ENCODE measurements around the gene ACOX3. TPM values are rescaled to one million over a fixed set of nuclear protein-coding genes. Genes with fewer than 3 reads are reported as not detected.

ACOX3 gene
- total RNA-seq, 1 experiment from 2014 or later: 40.8 TPM

DNA sequence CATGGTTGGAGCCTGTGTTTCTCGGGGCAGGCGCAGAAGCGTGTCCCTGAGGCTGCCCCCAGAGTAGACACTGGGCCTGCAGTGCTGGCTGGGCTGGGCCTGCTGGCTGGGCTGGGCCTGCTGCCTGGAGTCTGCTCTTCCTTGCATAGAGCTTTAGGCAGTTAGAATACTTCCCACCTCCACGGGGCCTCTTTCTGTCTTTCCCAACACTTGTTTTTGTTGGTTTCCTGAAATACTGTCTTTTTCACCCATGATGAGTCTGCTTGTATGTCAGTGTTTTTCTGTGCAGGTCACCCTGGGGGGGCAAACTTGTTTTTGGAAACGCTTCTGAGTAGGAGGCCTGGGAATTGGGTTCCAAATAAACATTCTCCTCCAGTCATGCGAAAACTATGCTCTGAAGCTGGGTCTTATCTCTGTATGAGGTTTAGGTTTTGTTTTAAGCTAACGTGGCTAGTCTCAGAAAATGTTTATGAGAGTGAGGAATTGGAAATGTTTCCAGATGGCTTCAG, 32.2 kb upstream of the ACOX3 start:
- no peak for DNase-seq
- peaks cover 11% of the 10 kb centered on the region for H3K36me3 ChIP-seq (replicated peaks; ENCODE audit: control insufficient read depth, insufficient read depth, low read length)
- H3K27me3 ChIP-seq (ENCODE audit: control insufficient read depth, insufficient read depth, low read length): no peaks in the 10 kb centered on the region
- no peak overlapping the region for H3K4me3 ChIP-seq (ENCODE audit: insufficient read depth, low read depth, low read length)

DNA sequence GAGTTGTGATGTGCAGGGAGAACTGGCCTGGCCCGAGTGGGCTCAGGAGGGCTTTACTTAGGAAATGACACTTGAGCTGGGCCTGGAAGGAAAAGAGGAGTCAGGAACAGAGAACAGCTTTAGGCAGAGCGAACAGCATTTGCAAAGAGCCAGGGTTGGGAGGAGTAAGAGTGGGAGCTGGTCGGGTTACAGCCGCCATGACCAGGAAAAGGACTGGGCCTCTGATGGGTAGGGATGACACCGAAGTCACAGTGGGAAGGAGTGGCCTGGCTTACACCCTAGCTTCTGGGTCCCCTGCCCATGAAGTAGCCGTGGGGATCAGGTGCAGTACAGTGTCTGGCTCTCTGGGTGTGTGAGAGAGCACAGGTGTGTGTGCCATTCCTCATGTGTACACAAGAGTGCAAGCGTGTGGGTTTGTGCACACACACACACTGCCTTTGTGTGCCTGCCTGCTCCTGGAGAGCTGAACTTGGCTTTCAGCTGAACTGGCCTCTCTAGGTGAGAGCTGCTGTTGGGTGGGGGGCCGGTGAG, 31.7 kb upstream of the ACOX3 start:
- H3K4me3 ChIP-seq (ENCODE audit: insufficient read depth, low read depth, low read length): no peak overlapping the region
- H3K36me3 ChIP-seq (replicated peaks; ENCODE audit: control insufficient read depth, insufficient read depth, low read length): peaks cover 11% of the 10 kb centered on the region
- no peaks in the 10 kb centered on the region for H3K27me3 ChIP-seq (ENCODE audit: control insufficient read depth, insufficient read depth, low read length)
- DNase-seq: no peak

GRCh38 chr4:8471211-8471875, 30.8 kb upstream of the ACOX3 start:
- DNase-seq: no peak
- no peak overlapping the region for H3K4me3 ChIP-seq (ENCODE audit: insufficient read depth, low read depth, low read length)
- no peaks in the 10 kb centered on the region for H3K27me3 ChIP-seq (ENCODE audit: control insufficient read depth, insufficient read depth, low read length)
- H3K36me3 ChIP-seq (replicated peaks; ENCODE audit: control insufficient read depth, insufficient read depth, low read length): peaks cover 11% of the 10 kb centered on the region

- Histone ChIP-seq H3K27me3 (ENCODE audit: control insufficient read depth, insufficient read depth, low read length) (no peaks in the 10 kb centered on the region), H3K4me3 (ENCODE audit: insufficient read depth, low read depth, low read length) (no peak overlapping the region), H3K36me3 (replicated peaks; ENCODE audit: control insufficient read depth, insufficient read depth, low read length) (peaks cover 8% of the 10 kb centered on the region)
- no peak for DNase-seq
Measured at GRCh38 chr4:8470451-8471024, 30.0 kb upstream of the ACOX3 start.

- H3K27me3 ChIP-seq (ENCODE audit: control insufficient read depth, insufficient read depth, low read length): no peaks in the 10 kb centered on the region
- peak; percentile 39 for DNase-seq
- peaks cover 13% of the 10 kb centered on the region for H3K36me3 ChIP-seq (replicated peaks; ENCODE audit: control insufficient read depth, insufficient read depth, low read length)
- H3K4me3 ChIP-seq (ENCODE audit: insufficient read depth, low read depth, low read length): no peak overlapping the region
Measured at GRCh38 chr4:8469550-8469949, 29.0 kb upstream of the ACOX3 start.

DNA sequence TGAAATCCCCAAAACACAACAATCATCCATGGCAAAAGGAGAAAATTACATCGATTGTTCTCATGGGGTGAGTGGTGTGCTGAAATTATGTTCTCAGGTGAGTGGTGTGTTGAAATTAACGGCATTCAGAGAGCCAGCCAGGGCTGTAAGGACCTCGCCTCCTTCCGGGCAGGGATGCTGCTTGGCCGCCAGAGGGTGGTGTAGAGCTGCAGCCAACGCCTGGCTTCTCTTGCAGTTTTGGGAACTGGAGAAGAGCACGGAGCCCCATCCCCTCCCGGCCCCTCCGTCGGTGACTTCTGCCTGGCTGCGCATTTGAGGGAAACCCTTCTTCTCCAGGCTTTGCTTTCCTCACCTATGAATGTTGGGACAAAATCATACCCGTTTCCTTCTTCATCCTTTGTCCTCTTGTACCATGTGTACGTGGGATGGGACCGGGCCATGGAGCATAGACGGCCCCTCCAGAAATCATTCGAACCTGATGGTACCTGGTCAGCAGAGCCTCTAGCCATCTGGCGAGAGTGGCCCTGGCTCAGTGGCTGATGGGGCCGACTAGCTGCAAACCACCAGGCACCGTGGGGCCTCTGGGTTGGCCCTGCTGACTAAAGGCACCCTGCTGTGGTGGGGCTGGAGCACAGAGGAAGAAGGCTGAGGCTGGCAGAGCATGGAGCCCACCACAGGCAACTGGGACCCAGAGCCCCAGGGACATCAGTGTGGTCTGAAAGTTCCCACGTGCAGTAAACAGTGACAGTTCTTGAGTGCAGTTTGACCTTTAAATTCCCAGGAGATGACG, 28.4 kb upstream of the ACOX3 start:
- H3K27me3 ChIP-seq (ENCODE audit: control insufficient read depth, insufficient read depth, low read length): no peaks in the 10 kb centered on the region
- H3K4me3 ChIP-seq (ENCODE audit: insufficient read depth, low read depth, low read length): no peak overlapping the region
- DNase-seq: peak; percentile 96
- H3K36me3 ChIP-seq (replicated peaks; ENCODE audit: control insufficient read depth, insufficient read depth, low read length): peaks cover 15% of the 10 kb centered on the region

DNA sequence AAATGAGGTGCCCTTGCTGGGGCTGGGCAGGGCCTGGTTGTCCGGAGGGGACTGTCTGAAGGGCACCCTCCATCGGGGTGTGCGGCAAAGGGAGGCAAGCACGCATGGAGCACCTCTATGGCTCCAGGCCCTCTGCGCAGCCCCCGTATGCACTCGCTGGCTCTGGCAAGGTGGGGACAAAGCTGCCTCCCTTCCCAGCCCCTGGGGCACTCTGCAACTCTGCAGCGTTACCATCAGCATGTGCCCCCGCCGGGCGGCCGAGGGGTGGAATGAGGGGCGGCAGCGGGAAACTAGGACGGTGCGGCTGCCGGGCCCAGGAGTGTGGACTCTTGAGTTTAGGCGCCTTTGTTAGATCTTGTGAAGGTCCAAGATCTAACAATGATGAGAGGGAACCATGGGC, 26.5 kb upstream of the ACOX3 start:
- H3K36me3 ChIP-seq (replicated peaks; ENCODE audit: control insufficient read depth, insufficient read depth, low read length): peaks cover 15% of the 10 kb centered on the region
- no peak for DNase-seq
- no peaks in the 10 kb centered on the region for H3K27me3 ChIP-seq (ENCODE audit: control insufficient read depth, insufficient read depth, low read length)
- H3K4me3 ChIP-seq (ENCODE audit: insufficient read depth, low read depth, low read length): no peak overlapping the region

DNA sequence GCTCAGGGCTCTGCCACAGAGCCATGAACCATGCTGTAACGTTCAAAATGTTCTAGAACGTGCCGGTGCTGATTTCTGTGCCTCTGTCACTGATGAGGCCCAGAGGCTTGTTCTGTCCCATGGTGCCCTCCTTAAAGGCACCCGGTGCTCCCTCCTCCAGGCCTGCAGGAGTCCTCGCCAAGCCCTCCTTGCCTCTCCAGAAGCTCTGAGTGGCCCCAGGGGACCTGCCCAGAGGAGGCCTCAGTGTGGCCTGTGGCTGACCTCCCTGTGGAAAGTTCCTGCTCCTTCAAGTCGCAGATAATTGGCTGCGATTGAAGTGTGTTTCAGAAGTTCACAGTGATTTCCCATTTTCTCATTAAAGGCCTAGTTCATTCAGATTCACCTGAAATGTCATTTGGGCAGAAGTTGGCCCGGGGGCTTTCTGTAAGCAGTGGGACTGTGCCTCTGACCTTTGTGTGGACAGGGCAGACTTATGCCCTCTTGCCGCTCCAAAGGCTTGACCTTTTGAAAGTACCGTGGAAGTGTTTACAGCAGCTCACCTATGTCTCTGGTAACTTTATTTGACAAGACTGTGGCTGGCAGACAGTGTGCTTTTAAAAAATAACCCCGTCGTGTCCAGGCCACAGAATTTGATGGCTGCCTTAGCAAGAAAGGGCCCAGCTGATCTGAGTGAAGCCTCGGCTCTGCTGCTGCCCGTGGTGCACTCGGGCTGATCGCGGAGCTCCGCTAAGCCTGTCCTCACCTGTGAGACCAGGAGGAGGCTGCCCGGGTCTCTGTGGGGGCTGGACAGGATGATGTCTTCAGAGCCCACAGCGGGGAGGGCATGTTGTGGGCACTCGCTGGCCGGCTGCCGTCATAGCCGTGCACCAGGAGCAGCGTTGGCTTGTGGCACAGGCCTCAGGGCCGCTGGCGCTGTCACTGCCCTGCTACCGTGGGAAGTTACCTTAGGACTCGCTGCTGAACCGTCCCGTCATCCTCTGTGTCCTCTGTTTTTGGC, 25.4 kb upstream of the ACOX3 start:
- H3K36me3 ChIP-seq (replicated peaks; ENCODE audit: control insufficient read depth, insufficient read depth, low read length): peaks cover 16% of the 10 kb centered on the region
- H3K27me3 ChIP-seq (ENCODE audit: control insufficient read depth, insufficient read depth, low read length): no peaks in the 10 kb centered on the region
- DNase-seq: no peak
- no peak overlapping the region for H3K4me3 ChIP-seq (ENCODE audit: insufficient read depth, low read depth, low read length)

DNA sequence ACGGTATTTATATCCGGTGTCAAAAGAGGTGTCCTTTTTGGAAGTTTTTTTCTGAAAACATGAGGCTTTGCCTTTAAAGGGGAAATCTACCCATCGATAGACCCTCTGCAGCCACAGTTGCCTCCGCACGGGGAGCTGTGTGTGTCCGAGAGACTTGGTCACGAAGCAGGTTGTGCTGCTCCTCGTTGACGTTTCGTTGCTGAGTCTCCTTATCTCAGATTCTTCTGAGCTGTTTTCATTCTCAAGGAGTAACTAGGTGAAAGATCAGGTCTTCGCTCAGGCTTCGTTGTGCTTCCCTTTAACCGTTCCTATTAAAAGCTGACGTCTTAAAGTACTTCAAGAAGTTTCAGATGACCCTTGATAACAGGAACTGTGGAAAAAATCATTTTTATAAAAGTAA, 23.9 kb upstream of the ACOX3 start:
- no peaks in the 10 kb centered on the region for H3K27me3 ChIP-seq (ENCODE audit: control insufficient read depth, insufficient read depth, low read length)
- peaks cover 16% of the 10 kb centered on the region for H3K36me3 ChIP-seq (replicated peaks; ENCODE audit: control insufficient read depth, insufficient read depth, low read length)
- H3K4me3 ChIP-seq (ENCODE audit: insufficient read depth, low read depth, low read length): no peak overlapping the region
- no peak for DNase-seq

DNA sequence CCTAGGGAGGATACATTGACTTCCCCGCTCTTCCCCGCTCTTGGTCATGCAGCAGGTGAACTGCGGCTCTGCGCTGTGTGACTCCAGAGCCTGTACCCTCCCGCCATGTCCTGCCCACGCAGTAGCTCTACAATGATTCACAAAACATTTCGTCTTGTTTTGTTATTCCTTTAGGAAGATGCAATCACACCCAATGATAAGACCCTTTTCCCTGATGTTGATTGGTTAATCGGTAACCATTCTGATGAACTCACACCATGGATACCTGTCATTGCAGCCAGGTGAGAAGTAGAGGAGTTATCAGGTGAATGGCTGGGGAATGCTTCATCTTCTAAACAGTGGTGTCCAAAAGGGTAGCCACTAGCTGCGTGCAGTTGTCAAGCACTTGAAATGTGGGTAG, 23.3 kb upstream of the ACOX3 start:
- peaks cover 14% of the 10 kb centered on the region for H3K36me3 ChIP-seq (replicated peaks; ENCODE audit: control insufficient read depth, insufficient read depth, low read length)

GRCh38 chr4:8461616-8462015, 21.1 kb upstream of the ACOX3 start:
- DNase-seq: no peak
- no peaks in the 10 kb centered on the region for H3K27me3 ChIP-seq (ENCODE audit: control insufficient read depth, insufficient read depth, low read length)
- peaks cover 16% of the 10 kb centered on the region for H3K36me3 ChIP-seq (replicated peaks; ENCODE audit: control insufficient read depth, insufficient read depth, low read length)
- no peak overlapping the region for H3K4me3 ChIP-seq (ENCODE audit: insufficient read depth, low read depth, low read length)

More for the DNA sequence above, 23.3 kb upstream of the ACOX3 start:
- no peak for DNase-seq
- Histone ChIP-seq H3K27me3 (ENCODE audit: control insufficient read depth, insufficient read depth, low read length) (no peaks in the 10 kb centered on the region), H3K4me3 (ENCODE audit: insufficient read depth, low read depth, low read length) (no peak overlapping the region)

DNA sequence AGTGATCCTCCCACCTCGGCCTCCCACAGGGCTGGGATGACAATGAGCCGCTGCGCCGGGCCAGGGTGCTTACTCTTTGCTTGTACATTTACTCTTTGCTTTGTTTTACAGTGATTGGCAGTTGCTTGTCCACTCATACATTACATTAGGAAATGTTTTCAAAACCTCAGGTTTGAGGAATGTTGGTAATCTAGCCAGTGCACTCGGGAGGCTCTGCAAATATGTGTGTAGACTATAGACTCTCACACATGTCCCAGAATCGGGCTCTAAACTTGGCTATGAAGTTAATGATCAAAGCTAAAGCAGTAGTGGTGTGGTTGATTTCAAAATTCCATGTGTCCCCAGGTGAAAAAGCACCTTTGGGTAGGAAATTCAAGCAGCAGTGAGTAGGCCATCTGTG, 20.6 kb upstream of the ACOX3 start:
- Histone ChIP-seq H3K27me3 (ENCODE audit: control insufficient read depth, insufficient read depth, low read length) (no peaks in the 10 kb centered on the region), H3K36me3 (replicated peaks; ENCODE audit: control insufficient read depth, insufficient read depth, low read length) (peaks cover 16% of the 10 kb centered on the region), H3K4me3 (ENCODE audit: insufficient read depth, low read depth, low read length) (no peak overlapping the region)
- DNase-seq: no peak

DNA sequence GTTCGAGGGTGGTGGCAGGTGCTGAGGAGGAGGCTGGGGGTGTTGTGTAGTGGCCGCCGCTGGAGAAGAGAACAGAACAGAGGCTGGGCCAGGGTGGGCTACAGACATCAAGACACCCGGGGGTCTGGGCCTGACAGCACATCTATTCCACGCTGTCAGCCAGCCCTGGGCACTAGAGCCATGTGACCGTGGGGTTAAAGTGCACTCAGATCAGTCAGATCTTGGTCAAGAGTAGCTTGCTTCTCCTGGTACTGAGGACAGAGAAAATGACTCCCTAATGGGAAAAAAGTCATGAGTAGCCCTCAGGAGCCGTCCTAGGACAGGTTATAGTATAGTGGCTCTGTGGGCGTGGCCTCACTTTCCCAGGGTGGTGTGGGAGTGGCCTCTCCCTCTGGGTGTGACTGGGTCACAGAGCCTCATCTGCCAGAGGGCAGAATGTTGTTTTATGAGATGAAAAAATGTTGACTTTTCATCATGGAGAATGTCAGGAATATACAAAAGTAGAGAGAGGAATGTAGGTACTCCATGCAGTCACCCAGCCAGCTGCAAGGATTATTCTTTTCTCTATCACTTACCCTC, 19.4 kb upstream of the ACOX3 start:
- DNase-seq: no peak
- Histone ChIP-seq H3K36me3 (replicated peaks; ENCODE audit: control insufficient read depth, insufficient read depth, low read length) (peaks cover 14% of the 10 kb centered on the region), H3K4me3 (ENCODE audit: insufficient read depth, low read depth, low read length) (no peak overlapping the region), H3K27me3 (ENCODE audit: control insufficient read depth, insufficient read depth, low read length) (no peaks in the 10 kb centered on the region)
